ENCODE measurements around the gene PRR7. TPM values are rescaled to one million over a fixed set of nuclear protein-coding genes. Genes with fewer than 3 reads are reported as not detected.

The PRR7 gene
- total RNA-seq, 1 donor from 2014 or later: 30.9 TPM

DNA sequence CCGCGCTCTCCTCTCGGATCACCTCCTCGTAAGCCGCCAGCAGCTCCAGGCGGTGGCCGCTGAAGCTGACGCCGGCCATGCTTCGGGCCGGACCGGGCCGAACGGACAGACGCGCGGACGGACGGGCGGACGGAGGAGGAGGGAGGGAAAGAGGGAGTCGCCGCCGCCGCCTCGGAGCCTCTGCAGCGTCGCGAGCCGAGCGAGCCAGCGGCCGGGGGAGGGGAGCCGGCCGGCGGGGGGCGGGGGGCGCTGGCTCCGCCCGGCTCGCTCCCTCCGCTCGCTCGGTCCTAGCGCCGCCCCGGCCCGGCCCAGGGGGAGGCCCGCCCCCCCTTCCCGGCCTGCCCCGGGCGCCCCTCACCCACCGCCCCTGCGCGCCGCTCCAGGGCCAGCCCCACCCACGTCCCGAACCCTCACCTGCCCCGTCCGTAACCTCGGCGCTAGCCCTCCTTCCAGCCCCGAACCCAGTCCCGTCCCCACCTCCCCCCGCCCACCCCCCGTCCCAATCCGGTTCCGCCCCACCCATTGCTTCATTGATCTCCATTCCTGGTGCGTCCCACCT, 26.9 kb downstream of the PRR7 start, which contains the start of gene DBN1:
Gene DBN1 (minus strand): TSS at position 192 of the 559 bp plus-strand sequence. CDS start 113 bp downstream, at position 79.
- TF ChIP-seq, protein P1, sequence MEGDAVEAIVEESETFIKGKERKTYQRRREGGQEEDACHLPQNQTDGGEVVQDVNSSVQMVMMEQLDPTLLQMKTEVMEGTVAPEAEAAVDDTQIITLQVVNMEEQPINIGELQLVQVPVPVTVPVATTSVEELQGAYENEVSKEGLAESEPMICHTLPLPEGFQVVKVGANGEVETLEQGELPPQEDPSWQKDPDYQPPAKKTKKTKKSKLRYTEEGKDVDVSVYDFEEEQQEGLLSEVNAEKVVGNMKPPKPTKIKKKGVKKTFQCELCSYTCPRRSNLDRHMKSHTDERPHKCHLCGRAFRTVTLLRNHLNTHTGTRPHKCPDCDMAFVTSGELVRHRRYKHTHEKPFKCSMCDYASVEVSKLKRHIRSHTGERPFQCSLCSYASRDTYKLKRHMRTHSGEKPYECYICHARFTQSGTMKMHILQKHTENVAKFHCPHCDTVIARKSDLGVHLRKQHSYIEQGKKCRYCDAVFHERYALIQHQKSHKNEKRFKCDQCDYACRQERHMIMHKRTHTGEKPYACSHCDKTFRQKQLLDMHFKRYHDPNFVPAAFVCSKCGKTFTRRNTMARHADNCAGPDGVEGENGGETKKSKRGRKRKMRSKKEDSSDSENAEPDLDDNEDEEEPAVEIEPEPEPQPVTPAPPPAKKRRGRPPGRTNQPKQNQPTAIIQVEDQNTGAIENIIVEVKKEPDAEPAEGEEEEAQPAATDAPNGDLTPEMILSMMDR (conservative IDR thresholded peaks at IDR 0.05; ENCODE audit: low read depth, low read length): no peak
- DNase-seq (ENCODE audit: low read depth): no peak
- H3K4me3 ChIP-seq (ENCODE audit: low read depth, low read length): peak within 1 kb of the TSS; percentile 78

DNA sequence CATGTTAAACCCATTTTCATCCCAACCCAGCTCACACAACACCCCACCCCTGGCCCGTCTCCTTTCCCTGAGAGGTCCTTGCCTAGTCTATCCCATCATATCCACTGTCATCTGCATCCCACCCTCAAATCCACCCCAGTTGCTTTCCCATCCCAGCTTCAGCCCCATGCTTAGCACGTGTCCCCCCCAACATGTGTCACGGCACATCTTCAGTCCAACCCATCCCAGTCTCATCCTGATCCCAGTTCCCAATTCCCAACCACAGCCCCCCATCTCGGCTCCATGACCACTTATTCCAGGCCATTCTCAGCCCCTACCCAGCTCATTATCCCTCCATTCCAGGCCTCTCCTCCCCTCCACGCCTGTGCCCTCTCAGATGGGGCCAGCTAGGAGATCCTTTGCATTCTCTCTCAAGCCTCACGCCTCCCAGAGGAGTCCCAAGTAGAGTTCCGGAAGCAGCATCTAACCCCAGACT, 27.4 kb downstream of the PRR7 start:
- DNase-seq (ENCODE audit: low read depth): no peak
- TF ChIP-seq, protein P1 (conservative IDR thresholded peaks at IDR 0.05; ENCODE audit: low read depth, low read length): no peak
- no peak overlapping the region for H3K4me3 ChIP-seq (ENCODE audit: low read depth, low read length)

DNA sequence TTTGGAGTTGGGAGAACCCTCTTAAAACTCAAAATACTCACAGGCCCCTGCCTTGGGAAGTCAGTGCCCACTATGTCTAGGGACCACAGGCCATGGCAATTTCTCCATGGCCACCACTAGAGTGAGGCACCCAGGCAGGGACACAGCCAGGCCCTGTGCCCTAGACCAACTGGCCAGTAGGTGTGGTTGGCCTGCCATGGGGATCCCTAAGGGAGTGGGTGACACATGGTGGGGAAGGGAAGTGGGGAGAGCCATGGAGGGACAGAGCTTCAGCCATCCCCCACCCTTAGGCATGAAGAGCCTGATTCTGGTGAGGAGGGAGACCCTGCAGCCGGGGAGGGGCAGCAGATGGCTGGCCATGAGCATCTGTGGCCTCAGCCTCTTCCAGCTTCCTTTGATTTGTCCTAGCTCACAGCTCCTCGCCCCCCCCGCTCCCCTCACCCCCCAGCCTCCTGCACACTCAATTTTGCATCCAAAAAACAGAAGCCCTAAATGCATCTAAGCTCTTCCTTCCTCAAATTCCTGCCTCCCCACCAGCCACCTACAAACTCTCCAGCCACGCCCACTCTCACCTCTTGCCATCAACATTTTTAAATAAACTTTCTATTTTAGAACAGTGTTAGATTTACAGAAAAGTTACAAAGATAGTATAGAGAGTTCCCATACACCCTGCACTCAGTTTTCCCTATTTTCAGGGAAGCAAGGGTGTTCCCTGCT, 28.4 kb downstream of the PRR7 start:
- TF ChIP-seq, protein P1 (conservative IDR thresholded peaks at IDR 0.05; ENCODE audit: low read depth, low read length): no peak
- no peak overlapping the region for H3K4me3 ChIP-seq (ENCODE audit: low read depth, low read length)
- DNase-seq (ENCODE audit: low read depth): no peak

DNA sequence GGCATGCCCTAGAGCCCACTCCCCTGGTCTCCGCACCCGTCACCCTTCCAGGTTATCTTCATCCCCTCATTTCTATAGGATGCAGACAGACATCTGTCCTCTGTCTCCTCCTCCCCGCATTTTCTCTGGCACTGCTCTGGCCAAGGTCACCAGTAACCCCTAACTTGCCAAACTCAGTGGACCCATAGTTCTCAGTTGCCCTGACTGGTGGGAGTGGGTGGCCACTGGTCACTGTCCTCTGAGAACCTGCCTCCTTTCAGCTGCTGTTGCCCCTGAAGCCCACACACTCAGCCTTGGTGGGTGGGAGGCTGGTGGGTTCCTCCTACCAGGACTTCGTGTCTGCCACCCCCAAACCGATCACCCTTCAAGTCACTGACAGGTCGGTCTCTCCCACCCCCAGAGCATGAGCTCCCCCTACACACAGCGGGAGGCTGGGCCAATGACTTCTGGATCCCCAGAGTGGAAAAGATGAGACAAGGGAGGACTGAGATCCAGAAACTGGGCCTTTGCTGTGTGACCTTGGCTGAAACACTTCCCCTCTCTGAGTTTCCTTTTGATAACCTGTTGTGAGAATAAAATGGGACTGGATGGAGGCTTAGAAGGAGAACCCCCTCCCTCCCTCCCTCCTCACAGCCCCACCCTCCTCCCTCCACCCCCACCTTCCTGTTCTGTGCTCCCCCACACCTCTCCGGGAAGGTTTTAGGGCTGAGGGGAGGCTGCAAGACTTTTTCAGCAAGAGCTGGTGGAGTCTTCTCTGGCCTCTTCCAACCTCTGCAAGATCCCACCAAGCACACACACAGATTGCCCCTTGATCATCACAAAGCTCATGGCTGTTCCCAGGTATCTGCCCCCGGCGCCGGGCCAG, 29.2 kb downstream of the PRR7 start:
- DNase-seq (ENCODE audit: low read depth): no peak
- TF ChIP-seq, protein P1 (conservative IDR thresholded peaks at IDR 0.05; ENCODE audit: low read depth, low read length): no peak
- no peak overlapping the region for H3K4me3 ChIP-seq (ENCODE audit: low read depth, low read length)

DNA sequence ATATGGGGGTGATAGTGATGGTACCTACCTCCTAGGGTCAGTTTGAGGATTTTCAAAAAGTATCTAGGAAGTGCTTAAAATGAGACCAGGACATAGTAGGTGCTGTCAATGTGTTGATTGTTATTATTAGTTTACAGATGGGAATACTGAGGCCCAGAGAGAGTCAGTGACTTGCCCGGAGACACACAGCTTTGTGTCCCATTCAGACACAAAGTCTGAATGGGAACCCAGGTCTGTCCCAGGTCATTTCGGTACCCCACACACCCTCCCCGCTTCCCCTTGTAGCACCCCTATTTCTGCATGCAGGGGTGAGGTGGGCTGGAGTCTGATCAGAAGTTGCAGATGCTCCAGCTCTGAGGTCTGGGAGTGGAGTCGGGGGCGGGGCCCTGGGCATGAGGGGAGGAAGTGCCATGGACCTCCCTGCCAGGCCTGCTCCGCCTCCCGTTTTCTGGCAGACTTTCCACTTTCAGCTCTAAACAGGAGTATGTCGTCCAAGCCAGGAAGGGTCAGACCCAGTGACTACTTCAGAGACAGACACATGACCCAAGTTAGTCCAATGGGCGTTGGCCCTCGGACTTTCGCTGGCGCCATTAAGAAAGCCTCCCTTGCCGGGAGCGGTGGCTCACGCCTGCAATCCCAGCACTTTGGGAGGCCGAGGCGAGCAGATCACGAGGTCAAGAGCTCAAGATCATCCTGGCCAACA, 30.1 kb downstream of the PRR7 start:
- TF ChIP-seq, protein P1 (conservative IDR thresholded peaks at IDR 0.05; ENCODE audit: low read depth, low read length): no peak
- no peak overlapping the region for H3K4me3 ChIP-seq (ENCODE audit: low read depth, low read length)
- DNase-seq (ENCODE audit: low read depth): no peak

DNA sequence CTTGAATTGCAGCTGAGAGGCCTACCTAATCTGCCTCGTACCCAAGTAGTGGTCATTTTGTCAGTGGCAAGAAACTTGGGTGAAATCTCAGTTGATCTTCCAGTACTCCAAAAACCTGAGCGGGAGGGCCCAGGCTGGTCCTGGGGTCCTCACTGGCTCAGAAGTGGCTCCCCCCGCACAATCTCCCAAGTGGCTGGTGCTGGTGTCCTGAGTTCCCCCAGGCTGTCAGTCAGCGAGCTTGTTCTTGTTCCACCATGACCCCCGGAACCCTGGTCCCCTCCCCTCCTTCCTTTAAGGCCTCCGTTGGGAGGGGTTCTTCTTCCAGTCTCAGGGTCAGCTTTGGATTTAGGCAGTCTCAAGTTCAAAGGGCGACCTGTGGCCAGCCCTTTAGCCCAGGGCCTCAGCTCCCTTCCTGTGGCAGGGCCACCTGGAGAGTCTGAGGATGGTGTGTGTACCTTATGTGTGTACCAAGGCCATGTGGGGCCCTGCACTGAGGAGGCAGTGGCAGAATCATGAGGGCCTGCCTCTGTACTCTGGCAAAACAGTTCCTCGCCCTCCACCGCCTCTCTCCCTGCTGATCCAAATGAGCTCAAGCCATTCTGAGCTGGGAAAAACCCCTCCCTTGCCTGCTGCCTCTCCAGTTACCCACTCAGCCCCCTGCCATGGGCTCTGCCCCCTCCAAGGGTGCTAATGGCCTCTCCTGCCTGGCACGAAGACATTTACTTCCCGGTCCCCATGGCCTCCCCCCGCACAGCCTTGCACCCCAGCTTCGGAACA, 31.3 kb downstream of the PRR7 start:
- DNase-seq (ENCODE audit: low read depth): no peak
- no peak overlapping the region for H3K4me3 ChIP-seq (ENCODE audit: low read depth, low read length)
- TF ChIP-seq, protein P1 (conservative IDR thresholded peaks at IDR 0.05; ENCODE audit: low read depth, low read length): no peak

All from epithelial cell of proximal tubule (primary cell).